ENCODE data around the gene MPHOSPH10.
A peak's percentile ranks its signal among the peaks of the same experiment; 100 is the strongest.
"Not testable (repeated sequence)": the region's sequence is repeated elsewhere in the genome, so short reads cannot be mapped to it uniquely, and the experiment has no call there.

MPHOSPH10 gene, protein sequence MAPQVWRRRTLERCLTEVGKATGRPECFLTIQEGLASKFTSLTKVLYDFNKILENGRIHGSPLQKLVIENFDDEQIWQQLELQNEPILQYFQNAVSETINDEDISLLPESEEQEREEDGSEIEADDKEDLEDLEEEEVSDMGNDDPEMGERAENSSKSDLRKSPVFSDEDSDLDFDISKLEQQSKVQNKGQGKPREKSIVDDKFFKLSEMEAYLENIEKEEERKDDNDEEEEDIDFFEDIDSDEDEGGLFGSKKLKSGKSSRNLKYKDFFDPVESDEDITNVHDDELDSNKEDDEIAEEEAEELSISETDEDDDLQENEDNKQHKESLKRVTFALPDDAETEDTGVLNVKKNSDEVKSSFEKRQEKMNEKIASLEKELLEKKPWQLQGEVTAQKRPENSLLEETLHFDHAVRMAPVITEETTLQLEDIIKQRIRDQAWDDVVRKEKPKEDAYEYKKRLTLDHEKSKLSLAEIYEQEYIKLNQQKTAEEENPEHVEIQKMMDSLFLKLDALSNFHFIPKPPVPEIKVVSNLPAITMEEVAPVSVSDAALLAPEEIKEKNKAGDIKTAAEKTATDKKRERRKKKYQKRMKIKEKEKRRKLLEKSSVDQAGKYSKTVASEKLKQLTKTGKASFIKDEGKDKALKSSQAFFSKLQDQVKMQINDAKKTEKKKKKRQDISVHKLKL

DNA sequence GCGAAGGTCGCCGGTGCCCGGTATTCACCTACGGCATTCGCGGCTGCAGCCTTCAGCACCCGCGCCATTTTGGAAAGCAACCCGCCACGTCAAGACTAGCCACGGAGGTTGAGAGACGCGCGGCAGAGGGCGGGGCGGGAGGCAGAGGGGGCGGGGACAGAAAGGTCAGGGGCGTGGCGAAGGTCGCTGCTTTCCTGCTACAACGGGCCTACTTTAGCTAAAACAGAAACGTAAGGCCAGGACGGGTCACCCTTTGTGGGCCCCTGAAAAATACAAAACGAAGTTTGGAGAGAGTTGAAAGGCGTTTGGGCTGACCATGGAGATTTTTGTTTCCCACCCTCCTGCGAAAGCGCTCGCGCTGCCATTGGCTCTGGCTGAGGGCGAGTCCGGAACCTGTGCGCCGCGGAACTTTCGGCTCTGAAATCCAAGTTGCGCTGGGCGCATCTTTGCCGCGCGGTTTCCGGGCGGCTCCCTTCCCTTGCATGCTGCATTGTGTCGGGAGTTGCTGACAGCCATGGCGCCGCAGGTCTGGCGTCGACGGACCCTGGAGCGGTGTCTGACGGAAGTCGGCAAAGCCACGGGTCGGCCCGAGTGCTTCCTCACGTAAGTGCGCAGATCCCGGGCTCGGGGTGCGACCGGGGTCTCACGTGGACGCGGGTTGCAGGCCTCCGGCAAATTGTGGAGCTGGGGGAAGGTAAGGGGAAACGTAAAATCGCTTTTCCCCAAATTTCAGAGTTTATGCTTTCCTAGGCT lies at the start of gene MPHOSPH10, which contains the start of gene MCEE:
Gene MPHOSPH10 (plus strand): TSS at position 483 of the 753 bp plus-strand sequence. CDS start 32 bp downstream, at position 515.
Gene MCEE (minus strand): TSS at position 78 of the 753 bp plus-strand sequence. CDS start 10 bp downstream, at position 68.
- DNase-seq = peak; percentile 90

DNA sequence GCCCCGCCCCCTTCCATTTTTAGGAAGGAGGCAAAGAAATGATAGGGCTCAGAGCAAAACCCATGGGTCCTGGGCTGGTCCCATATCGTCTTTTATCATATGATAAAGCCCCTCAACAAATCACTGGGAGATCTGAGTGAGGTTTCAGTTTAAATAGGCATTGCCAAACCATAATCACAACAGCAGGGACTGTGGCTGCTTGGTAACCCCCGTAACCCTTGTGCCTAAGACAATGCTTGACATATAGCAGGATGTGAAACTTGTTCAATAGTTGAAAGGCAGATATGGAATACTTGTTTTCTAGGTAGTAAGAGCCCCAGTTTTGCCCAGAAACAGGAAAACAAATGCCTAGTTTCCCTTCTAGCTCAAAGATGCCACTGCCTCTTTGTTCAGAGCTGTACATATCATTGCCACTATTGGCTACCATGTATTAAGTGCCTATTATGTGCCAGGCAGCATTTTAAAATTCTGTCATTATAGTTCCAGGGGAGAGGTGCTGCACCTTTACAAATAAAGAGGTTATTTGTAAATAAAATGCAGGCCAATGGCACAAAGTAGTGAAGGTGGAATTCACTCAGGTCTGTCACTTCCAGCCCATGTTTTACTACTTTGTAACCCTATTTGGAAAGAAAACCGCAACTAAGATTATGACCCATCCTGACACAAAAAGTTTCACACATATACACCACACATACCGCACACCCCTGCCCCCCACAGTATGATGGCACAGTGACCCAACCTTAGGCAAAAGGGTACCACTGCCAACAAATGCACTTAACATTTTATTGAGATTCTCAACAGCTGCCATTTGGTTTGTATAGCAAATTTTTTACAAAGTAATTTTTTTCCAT lies 47.8 kb upstream of the MPHOSPH10 start:
- DNase-seq = no peak

DNA sequence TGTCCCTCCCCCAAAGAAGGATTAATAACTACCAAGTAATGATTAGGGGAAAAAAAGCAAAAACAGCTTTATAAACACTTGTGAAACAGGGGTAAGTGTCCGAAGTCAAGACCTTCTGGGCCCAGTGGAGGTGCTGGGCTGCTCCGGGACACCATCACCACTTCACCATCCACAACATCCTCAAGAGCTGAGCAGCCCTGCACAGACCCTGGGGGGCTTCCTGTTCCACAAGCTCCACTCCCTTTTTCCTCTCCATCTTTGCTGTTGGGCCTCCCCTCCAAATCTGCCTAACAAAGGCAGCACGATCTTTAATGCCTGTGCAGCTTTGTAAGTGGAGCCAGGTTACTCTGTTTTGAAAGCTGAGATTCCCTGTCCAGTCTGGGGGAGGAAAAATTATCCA lies 47.1 kb upstream of the MPHOSPH10 start:
- DNase-seq = not testable (repeated sequence)

DNA sequence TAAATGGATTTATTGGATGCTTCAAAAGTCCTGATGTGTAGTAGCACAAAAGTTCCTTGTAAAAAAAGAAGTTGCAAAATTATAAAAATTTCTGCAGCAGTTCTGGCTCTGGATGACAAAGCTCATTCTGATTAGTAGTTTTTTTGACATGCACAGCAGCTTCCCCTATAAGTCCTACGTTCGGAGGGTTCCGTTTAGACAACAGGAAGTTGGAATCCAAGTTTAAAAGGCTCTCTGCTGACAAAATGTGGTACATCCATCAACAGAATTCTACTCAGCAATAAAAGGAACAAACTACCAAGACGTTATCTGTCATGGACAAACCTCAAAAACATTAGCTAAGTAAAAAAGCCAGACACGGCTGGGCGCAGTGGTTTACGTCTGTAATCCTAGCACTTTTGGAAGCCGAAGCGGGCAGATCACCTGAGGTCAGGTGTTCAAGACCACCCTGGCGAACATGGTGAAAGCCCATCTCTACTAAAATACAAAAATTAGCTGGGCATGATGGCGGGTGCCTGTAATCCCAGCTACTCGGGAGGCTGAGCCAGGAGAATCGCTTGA lies 46.6 kb upstream of the MPHOSPH10 start:
- not testable (repeated sequence) for DNase-seq

DNA sequence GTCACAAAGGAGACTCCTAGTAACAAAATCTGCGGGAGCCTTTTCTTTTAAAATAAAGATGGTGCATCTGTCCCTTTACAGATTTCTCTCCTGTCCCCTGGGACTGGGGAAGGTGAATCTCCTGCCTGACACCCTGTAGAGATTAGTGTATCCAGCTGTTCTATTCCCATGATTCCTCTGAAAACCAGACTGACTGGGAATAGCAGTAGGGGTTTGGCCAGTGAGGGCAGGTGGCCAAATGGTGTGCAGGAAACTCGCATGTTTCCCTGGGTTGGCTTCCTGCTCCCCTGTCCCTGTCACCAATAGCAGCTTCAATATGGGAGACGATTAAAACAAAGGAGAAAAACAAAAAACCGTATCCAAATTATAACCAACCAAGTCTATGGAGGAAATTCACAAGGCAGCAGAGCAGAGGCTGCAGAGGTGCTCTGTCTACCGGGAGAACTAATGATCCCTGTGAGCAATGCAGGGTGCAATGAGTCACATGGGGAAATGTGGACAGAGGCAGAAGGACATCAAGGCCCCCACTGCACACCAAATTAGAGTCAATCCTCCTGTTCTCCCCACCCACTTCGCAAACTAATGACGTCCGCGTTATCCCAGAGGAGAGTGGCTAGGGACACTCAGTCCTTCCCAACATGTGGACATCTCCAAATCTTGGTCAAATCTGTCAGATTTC lies 45.0 kb upstream of the MPHOSPH10 start:
- not testable (repeated sequence) for DNase-seq

DNA sequence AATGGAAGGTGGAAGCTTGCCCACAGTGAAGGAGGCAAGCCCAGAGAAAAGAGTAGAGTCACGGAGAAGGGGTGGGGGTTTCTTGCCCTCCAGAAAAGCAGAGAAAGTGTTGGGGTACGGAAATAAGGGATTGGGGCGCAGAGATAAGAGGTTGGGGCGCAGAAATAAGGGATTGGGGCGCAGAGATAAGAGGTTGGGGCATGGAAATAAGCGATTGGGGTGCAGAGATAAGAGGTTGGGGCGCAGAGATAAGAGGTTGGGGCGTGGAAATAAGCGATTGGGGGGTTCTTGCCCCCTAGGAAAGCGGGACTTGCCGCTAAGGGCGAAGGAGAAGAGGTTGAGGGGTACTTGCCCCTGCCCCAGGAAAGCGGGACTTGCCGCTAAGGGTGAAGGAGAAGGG lies 41.0 kb upstream of the MPHOSPH10 start:
- not testable (repeated sequence) for DNase-seq

DNA sequence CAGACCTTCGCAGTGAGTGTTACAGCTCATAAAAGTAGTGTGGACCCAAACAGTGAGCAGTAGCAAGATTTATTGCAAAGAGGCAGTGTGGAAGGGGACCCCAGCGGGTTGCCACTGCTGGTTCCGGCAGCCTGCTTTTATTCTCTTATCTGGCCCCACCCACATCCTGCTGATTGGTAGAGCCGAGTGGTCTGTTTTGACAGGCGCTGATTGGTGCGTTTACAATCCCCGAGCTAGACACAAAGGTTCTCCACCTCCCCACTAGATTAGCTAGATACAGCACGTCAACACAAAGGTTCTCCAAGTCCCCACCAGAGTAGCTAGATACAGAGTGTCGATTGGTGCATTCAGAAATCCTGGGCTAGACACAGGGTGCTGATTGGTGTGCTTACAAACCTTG lies 38.6 kb upstream of the MPHOSPH10 start:
- DNase-seq = not testable (repeated sequence)

DNA sequence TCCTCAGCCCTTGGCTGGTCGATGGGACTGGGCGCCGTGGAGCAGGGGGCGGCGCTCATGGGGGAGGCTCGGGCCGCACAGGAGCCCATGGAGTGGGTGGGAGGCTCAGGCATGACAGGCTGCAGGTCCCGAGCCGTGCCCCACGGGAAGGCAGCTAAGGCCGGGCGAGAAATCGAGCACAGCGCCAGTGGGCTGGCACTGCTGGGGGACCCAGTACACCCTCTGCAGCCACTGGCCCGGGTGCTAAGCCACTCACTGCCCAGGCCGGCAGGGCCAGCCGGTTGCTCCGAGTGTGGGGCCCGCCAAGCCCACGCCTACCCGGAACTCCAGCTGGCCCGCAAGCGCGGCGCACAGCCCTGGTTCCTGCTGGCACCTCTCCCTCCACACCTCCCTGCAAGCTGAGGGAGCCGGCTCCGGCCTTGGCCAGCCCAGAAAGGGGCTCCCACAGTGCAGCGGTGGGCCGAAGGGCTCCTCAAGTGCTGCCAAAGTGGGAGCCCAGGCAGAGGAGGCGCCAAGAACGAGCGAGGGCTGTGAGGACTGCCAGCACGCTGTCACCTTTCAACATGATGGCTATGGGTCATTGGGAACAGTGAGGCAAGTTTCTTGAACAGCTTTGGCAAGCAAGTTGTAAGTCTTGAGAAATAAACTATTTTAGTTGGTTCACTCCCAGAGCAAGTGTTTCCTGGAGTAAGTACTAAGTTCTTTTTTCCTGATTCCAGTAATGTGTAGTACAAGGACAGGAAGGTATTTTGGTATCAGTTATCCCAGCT lies 37.8 kb upstream of the MPHOSPH10 start:
- DNase-seq = not testable (repeated sequence)

DNA sequence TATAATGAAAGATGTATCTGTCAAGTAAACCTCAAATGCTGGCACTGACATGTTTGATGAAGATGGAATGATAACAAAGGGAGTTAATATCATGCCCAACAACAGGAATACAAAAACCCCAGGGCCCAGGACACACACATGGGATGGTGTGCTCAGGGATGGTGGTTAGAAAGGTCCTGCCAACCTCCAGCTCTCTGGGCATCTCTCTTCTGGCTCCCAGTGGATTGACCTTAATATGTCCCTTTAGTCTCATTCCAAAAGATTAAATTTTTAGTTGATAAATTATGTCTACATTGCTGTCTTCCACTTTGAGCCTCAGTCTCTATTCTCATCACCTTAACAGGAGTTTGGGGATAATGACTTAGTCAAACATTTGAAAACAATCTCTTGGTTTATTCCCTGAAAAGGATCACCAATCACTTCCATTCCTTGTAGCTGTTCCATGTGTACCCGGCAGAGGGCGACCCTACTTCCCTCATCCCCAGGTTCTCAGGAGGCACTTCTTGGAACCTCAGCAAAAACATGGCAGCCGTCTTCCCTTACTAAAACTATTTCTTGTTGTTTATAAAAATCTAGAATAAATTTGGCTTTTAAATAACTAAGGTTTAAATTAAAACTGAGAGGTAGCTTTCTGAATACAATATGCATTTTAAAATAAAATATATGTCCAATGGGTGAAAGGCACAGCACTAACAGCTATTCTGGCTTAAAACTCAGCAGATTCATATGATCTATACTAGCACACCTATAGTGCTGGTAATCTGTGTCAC lies 30.1 kb upstream of the MPHOSPH10 start:
- DNase-seq = peak; percentile 59

DNA sequence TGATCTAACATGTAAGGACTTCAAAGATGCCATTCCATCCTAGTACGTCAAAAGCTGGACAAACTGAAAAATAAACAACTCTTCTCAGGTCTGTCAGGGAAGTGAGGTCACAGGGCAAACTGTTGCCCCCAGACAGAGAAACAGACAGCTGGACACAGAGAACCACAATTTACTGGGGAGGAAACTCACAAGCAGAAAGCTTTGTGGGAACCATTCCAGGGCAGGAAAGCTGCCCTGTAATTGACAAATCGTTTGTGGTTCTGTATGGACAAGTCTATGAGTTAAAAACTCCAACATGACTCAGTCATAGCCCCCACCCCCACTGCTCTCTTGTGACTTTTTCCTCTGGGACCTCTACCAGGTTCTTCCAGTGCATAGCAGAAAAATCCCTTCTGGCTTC lies 28.8 kb upstream of the MPHOSPH10 start:
- DNase-seq = no peak

DNA sequence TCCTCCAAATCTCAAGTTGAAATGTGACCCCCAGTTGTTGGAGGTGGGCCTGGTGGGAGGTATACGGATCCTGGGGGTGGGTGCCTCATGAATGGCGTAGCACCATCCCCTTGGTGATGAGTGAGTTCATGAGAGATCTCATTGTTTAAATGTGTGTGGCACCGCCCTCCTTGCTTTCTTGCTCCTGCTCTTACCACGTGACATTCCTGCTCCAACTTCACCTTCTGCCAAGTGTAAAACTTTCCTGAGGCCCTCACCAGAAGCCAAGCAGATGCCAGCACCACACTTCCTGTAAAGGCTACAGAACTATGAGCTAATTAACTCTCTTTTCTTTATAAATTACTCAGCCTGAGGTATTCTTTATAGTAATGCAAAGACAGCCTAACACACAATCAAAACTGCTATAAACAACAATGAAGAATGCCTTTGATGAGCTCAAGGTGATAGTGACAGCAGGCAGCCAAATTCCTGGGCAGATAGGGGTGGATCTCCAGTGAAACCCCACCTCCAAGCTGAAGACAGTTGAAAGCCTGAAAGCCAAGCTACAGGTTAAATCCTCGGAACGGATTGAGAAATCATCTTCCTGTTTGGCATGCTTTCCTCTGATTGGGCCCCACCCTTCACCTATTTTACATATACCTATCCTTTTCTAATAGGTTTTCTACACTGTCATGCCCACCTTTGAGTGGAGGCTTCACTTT lies 27.3 kb upstream of the MPHOSPH10 start:
- no peak for DNase-seq

DNA sequence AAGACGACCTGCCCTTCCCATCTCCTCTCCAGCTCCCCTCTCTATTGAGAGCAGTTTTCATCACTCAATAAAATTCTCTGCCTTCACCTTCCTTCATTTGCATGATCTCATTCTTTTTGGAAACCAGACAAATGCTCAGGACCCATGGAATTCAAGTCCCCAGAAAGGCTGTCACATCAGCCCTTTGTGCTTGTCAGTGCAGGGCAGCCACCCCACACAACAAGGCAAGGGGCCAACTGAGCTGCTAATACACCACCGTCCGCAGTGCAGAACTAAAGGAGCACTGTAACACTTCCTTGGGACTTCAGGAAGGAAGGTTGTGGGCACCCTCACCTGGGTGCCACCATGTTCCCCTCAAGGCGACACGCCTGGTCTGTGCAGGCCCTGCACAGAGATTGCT lies 26.6 kb upstream of the MPHOSPH10 start:
- no peak for DNase-seq

DNA sequence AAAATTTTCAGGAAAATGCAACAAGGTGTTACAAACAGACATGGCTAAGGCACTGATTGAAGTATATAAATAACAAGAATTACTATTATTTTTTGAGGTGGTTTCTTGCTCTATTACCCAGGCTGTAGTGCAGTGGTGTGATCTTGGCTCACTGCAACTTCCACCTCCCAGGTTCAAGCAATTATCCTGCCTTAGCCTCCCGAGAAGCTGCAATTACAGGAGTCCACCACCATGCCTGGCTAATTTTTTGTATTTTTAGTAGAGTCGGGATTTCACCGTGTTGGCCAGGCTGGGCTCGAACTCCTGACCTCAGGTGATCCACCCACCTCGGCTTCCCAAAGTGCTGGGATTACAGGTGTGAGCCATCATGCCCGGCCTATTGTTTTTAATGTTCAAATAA lies 24.0 kb upstream of the MPHOSPH10 start:
- DNase-seq = not testable (repeated sequence)

DNA sequence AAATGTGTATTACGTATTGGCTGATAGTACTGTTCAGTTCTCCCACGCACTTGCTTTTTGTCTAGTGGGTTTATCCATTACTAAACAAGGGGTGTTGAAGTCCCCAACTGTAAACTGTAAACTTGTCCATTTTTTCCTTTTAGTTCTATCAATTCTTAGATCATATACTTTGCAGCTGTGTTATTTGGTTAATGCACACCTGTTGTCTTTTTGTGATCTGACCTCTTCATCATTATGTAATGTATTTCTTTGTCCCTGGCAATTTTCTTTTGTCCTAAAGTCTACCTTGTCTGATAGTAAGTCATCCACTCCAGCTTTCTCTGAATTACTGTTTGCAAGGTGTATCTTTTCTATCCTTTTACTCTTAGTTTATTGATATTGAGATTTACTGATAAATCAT lies 22.3 kb upstream of the MPHOSPH10 start:
- DNase-seq = no peak

DNA sequence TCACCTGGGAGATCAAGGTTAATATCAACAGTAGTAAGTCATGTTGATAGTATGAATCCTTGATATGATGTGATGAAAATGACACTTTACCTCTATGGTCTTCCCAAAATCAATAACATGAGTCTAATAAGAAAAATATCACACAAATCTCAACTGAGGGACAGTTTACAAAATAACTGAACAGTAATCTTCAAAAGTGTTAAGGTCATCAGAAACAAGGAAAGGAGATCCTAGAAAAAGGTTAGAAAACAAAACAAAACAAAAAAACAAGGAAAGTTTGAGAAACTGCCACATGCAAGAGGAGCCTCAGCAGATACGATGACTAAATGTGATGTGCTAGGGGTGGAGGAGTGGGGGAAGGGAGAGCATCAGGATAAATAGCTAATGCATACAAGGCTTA lies 16.6 kb upstream of the MPHOSPH10 start:
- no peak for DNase-seq

DNA sequence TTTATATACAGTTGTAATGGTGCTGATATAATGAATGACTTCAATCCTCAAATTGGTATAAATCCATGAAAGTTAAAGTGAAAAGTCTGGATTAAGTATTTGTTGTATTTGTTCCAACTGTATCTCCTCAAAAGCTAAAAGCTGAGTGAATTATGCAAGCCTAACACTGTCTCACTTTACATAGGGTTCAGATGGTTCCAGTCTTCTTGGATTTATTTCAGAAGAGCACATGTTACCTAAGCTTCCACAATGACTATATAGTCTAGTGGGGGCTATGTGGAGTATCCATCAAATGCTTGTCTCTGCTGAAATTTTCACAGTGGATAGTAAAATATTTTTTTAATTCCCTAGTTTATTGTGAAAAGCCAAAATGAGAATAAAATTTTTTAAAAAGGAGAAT lies 13.4 kb upstream of the MPHOSPH10 start:
- no peak for DNase-seq

DNA sequence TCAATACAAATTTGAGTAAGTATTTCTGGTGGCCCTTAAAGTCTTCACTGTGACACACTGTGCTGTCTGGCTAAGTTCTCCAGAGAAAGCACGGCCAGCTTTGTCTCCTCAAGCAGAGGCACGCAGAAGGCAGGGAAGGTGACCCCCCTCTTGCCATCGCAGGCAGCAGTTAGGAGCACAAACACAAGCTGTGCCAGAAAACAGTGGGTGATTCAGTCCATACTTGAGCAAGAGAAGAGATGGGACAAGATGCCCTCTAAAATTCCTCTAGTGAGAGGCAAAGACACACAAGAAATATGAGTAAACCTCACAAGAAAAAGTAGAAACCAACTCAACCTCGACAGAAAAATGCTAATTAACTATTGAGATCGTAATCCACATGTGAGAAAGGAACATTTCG lies 10.2 kb upstream of the MPHOSPH10 start:
- DNase-seq = no peak

DNA sequence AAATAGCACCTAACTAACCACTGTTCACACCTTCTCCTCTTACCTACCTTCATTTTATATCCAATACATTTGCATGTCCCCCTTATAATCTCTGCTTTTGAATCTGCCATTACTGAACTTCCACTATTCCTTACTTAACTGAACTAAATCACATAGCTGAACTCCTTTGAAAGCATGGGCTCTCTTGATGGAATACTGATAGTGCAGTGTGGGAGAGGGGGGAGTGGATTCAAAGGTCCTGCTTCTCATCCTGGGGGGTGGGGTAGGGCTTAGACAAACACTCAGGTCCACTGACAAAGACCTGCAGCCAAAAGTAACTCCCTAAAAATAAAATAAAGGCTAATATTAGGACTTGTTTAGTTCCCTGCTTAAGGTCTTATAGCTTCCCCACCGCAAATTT lies 9.0 kb upstream of the MPHOSPH10 start:
- DNase-seq = no peak

Data from CD4-positive, alpha-beta T cell treated with Interleukin-6 for 4 hours (primary cell).